Spleen (tissue), 7 donors: Measurements from ENCODE around the gene FUT7.

Source experiments
- CTCF ChIP-seq, 11 experiments: fragments of 200-600 bp in 7 of 11; fragments of 450-650 bp in 4 of 11; sonication (generic) in 4 of 11; IDR thresholded peaks in 8 of 11; conservative IDR thresholded peaks in 3 of 11; 1 replicate in 7 of 11; 2 replicates in 4 of 11; pipeline versions ENCODE4 v1.4.0 to v1.8.0; 2016 to 2021; ENCODE audit warnings: antibody characterized with exemption in 11 of 11, inconsistent platforms in 4 of 11, mild to moderate bottlenecking in 1 of 11
- POLR2A ChIP-seq, 3 donors: fragments of 450-650 bp; IDR thresholded peaks; one replicate each; pipeline ENCODE4 v1.5.1; 2017; ENCODE audit warnings: antibody characterized with exemption in 3 of 3, mild to moderate bottlenecking in 1 of 3
- POLR2AphosphoS5 ChIP-seq, 3 donors: sonication (generic); formaldehyde crosslinking; IDR thresholded peaks; one replicate each; pipeline ENCODE4 v1.5.1; 2017; ENCODE audit warnings: antibody characterized with exemption in 3 of 3
- donor health status: DM: no; HTN: no; CAD: no; lungs with moderate emphysema.
- donor health status: DM: no; HTN: no; CAD: no.
- donor health status: DM: no; HTN: no; CAD: no.

- TF ChIP-seq POLR2A (IDR thresholded peaks at IDR 0.05) = no peak
- no peak for TF ChIP-seq POLR2AphosphoS5 (IDR thresholded peaks at IDR 0.05)
- no peak for TF ChIP-seq CTCF (IDR thresholded peaks at IDR 0.05 in 8 of 11, conservative IDR thresholded peaks at IDR 0.05 in 3 of 11)
Observed at GRCh38 chr9:137020771-137021567, 10.9 kb downstream of the FUT7 start.
